HepG2 (cell line): ENCODE results near the gene CCT7.

Experiments used
- AGO2 ChIP-seq: fragments of 200-400 bp; formaldehyde crosslinking; optimal IDR thresholded peaks from 2 replicates; pipeline ENCODE3; 2017; ENCODE audit warnings: mild to moderate bottlenecking, low read depth, low read length, moderate library complexity
- EP300 ChIP-seq, 3 experiments: sonication (generic) in 1 of 3; formaldehyde crosslinking in 1 of 3; IDR thresholded peaks; 2 replicates each; pipeline versions ENCODE4 v1.5.1 to v1.6.1; 2011 to 2020; ENCODE audit warnings: low read depth in 2 of 3, low read length in 2 of 3, borderline replicate concordance in 1 of 3, improper control_type of control experiment in 1 of 3, mild to moderate bottlenecking in 1 of 3, missing genetic modification reagents in 1 of 3, moderate library complexity in 1 of 3
- POLR2A ChIP-seq, 2 experiments: IDR thresholded peaks; 2 replicates each; pipeline ENCODE4 v1.6.1; 2011; ENCODE audit warnings: low read depth in 2 of 2, low read length in 2 of 2, mild to moderate bottlenecking in 1 of 2, moderate library complexity in 1 of 2; ENCODE audit not compliant: insufficient read depth in 1 of 2
- TF ChIP-seq, protein P1 (sequence below): sonication (generic); formaldehyde crosslinking; IDR thresholded peaks from 2 replicates; pipeline ENCODE4 v1.4.0; 2020; ENCODE audit warnings: low read depth, mild to moderate bottlenecking, missing genetic modification reagents
- TF ChIP-seq, protein P2 (sequence below): sonication (generic); formaldehyde crosslinking; conservative IDR thresholded peaks from 2 replicates; pipeline ENCODE4 v1.5.0; 2020; ENCODE audit warnings: missing genetic modification reagents
- TF ChIP-seq, protein P3 (sequence below): sonication (generic); formaldehyde crosslinking; IDR thresholded peaks from 2 replicates; pipeline ENCODE4 v1.8.0; 2022; ENCODE audit warnings: mild to moderate bottlenecking, missing genetic modification reagents; ENCODE audit not compliant: insufficient replicate concordance

DNA sequence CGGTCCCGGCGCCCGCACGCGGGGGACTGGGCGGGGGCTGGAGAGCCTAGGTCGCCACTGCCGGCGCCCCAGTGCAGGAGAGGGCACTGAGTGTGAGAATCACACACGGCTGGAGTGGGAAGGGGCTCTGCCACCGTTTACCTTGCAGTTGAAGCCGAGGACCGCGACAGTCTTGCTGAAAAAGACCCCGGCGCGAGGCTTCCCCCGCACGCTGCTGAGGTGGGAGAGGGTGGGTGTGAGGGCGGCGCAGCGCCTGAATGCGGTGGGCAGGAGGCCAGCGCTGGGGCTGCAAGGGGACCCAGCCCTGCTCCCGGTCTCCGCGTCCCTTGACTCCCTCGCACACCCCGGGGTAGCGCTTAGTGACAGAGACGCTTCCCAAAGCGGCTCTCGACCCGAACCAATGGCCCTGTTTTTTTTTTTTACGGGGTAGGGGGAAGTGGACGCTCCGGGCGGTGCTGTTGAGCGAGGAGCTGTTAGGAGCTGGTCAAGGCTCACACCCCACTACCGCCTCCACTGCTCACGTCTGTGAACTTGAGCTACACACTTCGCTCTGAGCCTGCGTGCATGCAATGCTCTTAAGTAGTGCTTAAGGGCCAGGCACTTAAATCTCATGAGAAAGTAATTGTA lies 30.9 kb upstream of the CCT7 start:
- TF ChIP-seq, protein P1, sequence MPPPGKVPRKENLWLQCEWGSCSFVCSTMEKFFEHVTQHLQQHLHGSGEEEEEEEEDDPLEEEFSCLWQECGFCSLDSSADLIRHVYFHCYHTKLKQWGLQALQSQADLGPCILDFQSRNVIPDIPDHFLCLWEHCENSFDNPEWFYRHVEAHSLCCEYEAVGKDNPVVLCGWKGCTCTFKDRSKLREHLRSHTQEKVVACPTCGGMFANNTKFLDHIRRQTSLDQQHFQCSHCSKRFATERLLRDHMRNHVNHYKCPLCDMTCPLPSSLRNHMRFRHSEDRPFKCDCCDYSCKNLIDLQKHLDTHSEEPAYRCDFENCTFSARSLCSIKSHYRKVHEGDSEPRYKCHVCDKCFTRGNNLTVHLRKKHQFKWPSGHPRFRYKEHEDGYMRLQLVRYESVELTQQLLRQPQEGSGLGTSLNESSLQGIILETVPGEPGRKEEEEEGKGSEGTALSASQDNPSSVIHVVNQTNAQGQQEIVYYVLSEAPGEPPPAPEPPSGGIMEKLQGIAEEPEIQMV, result no peak
- TF ChIP-seq EP300 (IDR thresholded peaks at IDR 0.05; ENCODE audit: low read depth in 2 of 2, low read length in 2 of 2) (no peak), EP300 (CRISPR knock-in tag; IDR thresholded peaks at IDR 0.05; ENCODE audit: borderline replicate concordance) (no peak), POLR2A (IDR thresholded peaks at IDR 0.05; ENCODE audit: insufficient read depth in 1 of 2, low read depth in 2 of 2, low read length in 2 of 2) (no peak), AGO2 (no peak)
- TF ChIP-seq, protein P2, sequence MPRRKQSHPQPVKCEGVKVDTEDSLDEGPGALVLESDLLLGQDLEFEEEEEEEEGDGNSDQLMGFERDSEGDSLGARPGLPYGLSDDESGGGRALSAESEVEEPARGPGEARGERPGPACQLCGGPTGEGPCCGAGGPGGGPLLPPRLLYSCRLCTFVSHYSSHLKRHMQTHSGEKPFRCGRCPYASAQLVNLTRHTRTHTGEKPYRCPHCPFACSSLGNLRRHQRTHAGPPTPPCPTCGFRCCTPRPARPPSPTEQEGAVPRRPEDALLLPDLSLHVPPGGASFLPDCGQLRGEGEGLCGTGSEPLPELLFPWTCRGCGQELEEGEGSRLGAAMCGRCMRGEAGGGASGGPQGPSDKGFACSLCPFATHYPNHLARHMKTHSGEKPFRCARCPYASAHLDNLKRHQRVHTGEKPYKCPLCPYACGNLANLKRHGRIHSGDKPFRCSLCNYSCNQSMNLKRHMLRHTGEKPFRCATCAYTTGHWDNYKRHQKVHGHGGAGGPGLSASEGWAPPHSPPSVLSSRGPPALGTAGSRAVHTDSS, result no peak
- TF ChIP-seq, protein P3, sequence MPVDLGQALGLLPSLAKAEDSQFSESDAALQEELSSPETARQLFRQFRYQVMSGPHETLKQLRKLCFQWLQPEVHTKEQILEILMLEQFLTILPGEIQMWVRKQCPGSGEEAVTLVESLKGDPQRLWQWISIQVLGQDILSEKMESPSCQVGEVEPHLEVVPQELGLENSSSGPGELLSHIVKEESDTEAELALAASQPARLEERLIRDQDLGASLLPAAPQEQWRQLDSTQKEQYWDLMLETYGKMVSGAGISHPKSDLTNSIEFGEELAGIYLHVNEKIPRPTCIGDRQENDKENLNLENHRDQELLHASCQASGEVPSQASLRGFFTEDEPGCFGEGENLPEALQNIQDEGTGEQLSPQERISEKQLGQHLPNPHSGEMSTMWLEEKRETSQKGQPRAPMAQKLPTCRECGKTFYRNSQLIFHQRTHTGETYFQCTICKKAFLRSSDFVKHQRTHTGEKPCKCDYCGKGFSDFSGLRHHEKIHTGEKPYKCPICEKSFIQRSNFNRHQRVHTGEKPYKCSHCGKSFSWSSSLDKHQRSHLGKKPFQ, result no peak
